Measurements from ENCODE around the gene RBM18.

DNA sequence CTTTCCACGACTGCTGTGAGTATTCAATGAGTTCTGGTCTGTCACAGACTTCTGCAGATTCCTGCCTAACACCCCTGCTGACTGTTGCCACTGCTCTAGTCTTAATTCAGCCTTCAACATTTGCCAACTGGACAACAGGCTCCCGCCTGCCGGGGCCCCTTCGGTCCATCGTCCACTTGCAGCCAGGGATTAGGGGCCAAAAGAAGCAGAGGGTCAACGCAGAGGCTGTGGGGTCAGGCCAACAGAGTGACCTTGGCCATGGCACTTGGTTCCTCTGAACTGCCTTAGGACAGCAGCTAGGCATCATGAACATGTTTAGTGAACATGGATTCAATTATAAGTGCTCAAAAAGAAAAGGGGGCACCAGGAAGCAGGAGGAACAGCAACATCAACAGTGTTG lies 76.3 kb downstream of the RBM18 start:
- TF ChIP-seq, protein P1, sequence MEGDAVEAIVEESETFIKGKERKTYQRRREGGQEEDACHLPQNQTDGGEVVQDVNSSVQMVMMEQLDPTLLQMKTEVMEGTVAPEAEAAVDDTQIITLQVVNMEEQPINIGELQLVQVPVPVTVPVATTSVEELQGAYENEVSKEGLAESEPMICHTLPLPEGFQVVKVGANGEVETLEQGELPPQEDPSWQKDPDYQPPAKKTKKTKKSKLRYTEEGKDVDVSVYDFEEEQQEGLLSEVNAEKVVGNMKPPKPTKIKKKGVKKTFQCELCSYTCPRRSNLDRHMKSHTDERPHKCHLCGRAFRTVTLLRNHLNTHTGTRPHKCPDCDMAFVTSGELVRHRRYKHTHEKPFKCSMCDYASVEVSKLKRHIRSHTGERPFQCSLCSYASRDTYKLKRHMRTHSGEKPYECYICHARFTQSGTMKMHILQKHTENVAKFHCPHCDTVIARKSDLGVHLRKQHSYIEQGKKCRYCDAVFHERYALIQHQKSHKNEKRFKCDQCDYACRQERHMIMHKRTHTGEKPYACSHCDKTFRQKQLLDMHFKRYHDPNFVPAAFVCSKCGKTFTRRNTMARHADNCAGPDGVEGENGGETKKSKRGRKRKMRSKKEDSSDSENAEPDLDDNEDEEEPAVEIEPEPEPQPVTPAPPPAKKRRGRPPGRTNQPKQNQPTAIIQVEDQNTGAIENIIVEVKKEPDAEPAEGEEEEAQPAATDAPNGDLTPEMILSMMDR (IDR thresholded peaks at IDR 0.05) = no peak
- no peak for TF ChIP-seq EP300 (IDR thresholded peaks at IDR 0.05; ENCODE audit: low read depth)
- TF ChIP-seq POLR2A (IDR thresholded peaks at IDR 0.05) = no peak
- TF ChIP-seq POLR2AphosphoS5 (IDR thresholded peaks at IDR 0.05) = no peak
